Neural cell (in vitro differentiated cells): ENCODE results near the gene SMYD5. TPM values are rescaled to one million over a fixed set of nuclear protein-coding genes. Genes with fewer than 3 reads are reported as not detected.

Experiments used
- H2AFZ ChIP-seq: fragments of 200-600, 300-800 bp; sonication (generic), shearing (Covaris generic); 2 replicates; pipeline ENCODE4 v1.6.0; 2014; ENCODE audit warnings: low read depth, mild to moderate bottlenecking, antibody characterized with exemption, low read length, moderate library complexity
- H3F3A ChIP-seq: fragments of 200-600 bp; shearing (Covaris generic); 2 replicates; pipeline ENCODE4 v1.6.1; 2016; ENCODE audit warnings: mild to moderate bottlenecking, moderate library complexity, mixed read lengths, antibody characterized with exemption, low read length; ENCODE audit not compliant: insufficient read depth, poor library complexity, severe bottlenecking
- H3K27ac ChIP-seq: fragments of 200-600, 300-800 bp; sonication (generic), shearing (Covaris generic); 2 replicates; pipeline ENCODE4 v1.5.1; 2014; ENCODE audit warnings: mild to moderate bottlenecking, low read length, moderate library complexity
- H3K27me3 ChIP-seq: fragments of 300-800, 200-600 bp; sonication (generic), shearing (Covaris generic); 2 replicates; pipeline ENCODE4 v1.6.0; 2014; ENCODE audit warnings: mild to moderate bottlenecking, low read depth, low read length, moderate library complexity; ENCODE audit not compliant: insufficient read depth
- H3K36me3 ChIP-seq: fragments of 300-800, 200-600 bp; sonication (generic), shearing (Covaris generic); 2 replicates; pipeline ENCODE4 v1.5.1; 2014; ENCODE audit warnings: mild to moderate bottlenecking, antibody characterized with exemption, low read length, moderate library complexity; ENCODE audit not compliant: insufficient read depth
- H3K4me2 ChIP-seq: fragments of 300-800, 200-600 bp; sonication (generic), shearing (Covaris generic); 2 replicates; pipeline ENCODE4 v1.6.0; 2014; ENCODE audit warnings: mild to moderate bottlenecking, low read length
- H3K4me3 ChIP-seq: fragments of 300-800, 200-600 bp; sonication (generic), shearing (Covaris generic); 2 replicates; pipeline ENCODE4 v1.5.1; 2014; ENCODE audit warnings: mild to moderate bottlenecking, low read length, moderate library complexity
- H3K79me2 ChIP-seq: fragments of 200-600 bp; shearing (Covaris generic); replicated peaks from 2 replicates; pipeline ENCODE4 v1.6.0; 2014; ENCODE audit warnings: mild to moderate bottlenecking, low read length, moderate library complexity; ENCODE audit not compliant: insufficient read depth
- H3K9ac ChIP-seq: fragments of 300-800, 200-600 bp; sonication (generic), shearing (Covaris generic); 2 replicates; pipeline ENCODE4 v1.6.1; 2016; ENCODE audit warnings: mild to moderate bottlenecking, low read length, mixed read lengths
- H3K9me2 ChIP-seq: fragments of 200-600 bp; shearing (Covaris generic); 2 replicates; pipeline ENCODE4 v1.6.1; 2016; ENCODE audit warnings: mild to moderate bottlenecking, low read length, mixed read lengths; ENCODE audit not compliant: insufficient read depth
- H3K9me3 ChIP-seq: fragments of 200-600, 300-800 bp; sonication (generic), shearing (Covaris generic); 2 replicates; pipeline ENCODE4 v1.6.1; 2016; ENCODE audit warnings: mild to moderate bottlenecking, mixed run types, low read length, moderate library complexity, mixed read lengths
- H4K20me1 ChIP-seq: fragments of 200-600 bp; shearing (Covaris generic); 2 replicates; pipeline ENCODE4 v1.6.1; 2016; ENCODE audit warnings: mild to moderate bottlenecking, mixed run types; ENCODE audit not compliant: insufficient read depth
- EP300 ChIP-seq: fragments of 450-650 bp; conservative IDR thresholded peaks from 2 replicates; pipeline ENCODE4 v1.6.1; 2014; ENCODE audit warnings: antibody characterized with exemption, mild to moderate bottlenecking, moderate library complexity; ENCODE audit not compliant: poor library complexity, severe bottlenecking
- EZH2 ChIP-seq: fragments of 200-600, 300-800 bp; shearing (Covaris generic), sonication (generic); IDR thresholded peaks from 2 replicates; pipeline ENCODE4 v1.6.1; 2014; ENCODE audit warnings: antibody characterized with exemption, low read length, borderline replicate concordance, mild to moderate bottlenecking; ENCODE audit not compliant: insufficient read depth, poor library complexity, severe bottlenecking
- MXI1 ChIP-seq: fragments of 450-650 bp; conservative IDR thresholded peaks from 2 replicates; pipeline ENCODE4 v1.6.1; 2014; ENCODE audit warnings: antibody characterized with exemption, mild to moderate bottlenecking; ENCODE audit not compliant: poor library complexity, severe bottlenecking
- POLR2AphosphoS5 ChIP-seq: IDR thresholded peaks from 2 replicates; pipeline ENCODE4 v1.6.1; 2012
- RAD21 ChIP-seq: fragments of 450-650 bp; conservative IDR thresholded peaks from 2 replicates; pipeline ENCODE4 v1.6.1; 2014; ENCODE audit warnings: antibody characterized with exemption, mild to moderate bottlenecking, moderate library complexity
- SMC3 ChIP-seq: fragments of 450-650 bp; conservative IDR thresholded peaks from 2 replicates; pipeline ENCODE4 v1.6.1; 2014; ENCODE audit warnings: antibody characterized with exemption, mild to moderate bottlenecking, moderate library complexity; ENCODE audit not compliant: poor library complexity
- TAF1 ChIP-seq: IDR thresholded peaks from 2 replicates; pipeline ENCODE4 v1.6.1; 2012; ENCODE audit warnings: low read depth
- polyA plus RNA-seq: library from polyadenylated mRNA; depleted of rRNA; stranded (reverse); fragments of >200 nt; gene quantifications from 2 replicates; pipeline ENCODE4 v1.2.3, GENCODE V29; 2014
- TF ChIP-seq, protein P1 (sequence below): fragments of 450-650 bp; IDR thresholded peaks from 2 replicates; pipeline ENCODE4 v1.5.1; 2014; ENCODE audit warnings: antibody characterized with exemption, mild to moderate bottlenecking, moderate library complexity; ENCODE audit not compliant: poor library complexity, severe bottlenecking
- TF ChIP-seq, protein P2 (sequence below): IDR thresholded peaks from 2 replicates; pipeline ENCODE4 v1.6.1; 2012; ENCODE audit warnings: borderline replicate concordance

SMYD5 gene
- polyA plus RNA-seq, 1 donor from 2014 or later, result 15.5 TPM

DNA sequence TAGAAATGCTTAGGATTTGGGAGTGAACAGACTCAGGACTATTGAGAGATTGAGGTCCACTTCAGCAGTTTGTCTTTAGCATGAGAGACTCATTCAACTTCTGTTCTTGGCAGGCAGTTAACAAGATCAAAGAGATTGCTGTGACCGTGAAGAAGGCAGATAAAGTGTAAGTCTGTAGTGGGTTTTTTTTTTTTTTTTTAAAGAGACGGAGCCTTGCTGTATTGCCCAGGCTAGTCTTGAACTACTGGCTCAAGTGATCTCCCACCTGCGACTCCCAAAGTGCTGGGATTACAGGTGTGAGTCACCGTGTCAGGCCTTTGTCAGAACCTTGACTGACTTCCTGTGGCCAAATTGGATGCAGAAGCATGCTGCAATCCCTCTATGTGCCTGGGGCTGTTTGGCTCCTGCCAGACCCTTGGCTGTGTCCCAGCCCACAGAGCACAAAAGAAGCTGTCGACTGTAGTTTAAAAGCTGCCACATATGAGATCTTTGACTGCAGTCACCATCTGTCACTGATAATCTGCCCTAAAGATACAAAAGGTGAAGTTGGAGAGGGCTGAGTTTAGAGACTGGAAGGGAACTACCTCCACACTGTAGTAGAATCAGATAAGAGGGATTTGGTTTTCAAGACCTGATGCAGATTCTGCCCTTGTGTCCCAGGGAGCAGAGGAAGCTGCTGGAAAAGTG lies 30.0 kb downstream of the SMYD5 start:
- Histone ChIP-seq H3K36me3 (no peaks in the 10 kb centered on the region), H3K4me2 (no peak overlapping the region), H3K4me3 (no peak overlapping the region), H2AFZ (no peak overlapping the region), H3K9ac (no peak overlapping the region), H3K27ac (no peak overlapping the region), H3F3A (no peaks in the 10 kb centered on the region), H4K20me1 (no peaks in the 10 kb centered on the region), H3K9me2 (no peaks in the 10 kb centered on the region), H3K27me3 (no peaks in the 10 kb centered on the region), H3K79me2 (peaks cover 21% of the 10 kb centered on the region), H3K9me3 (no peaks in the 10 kb centered on the region)
- no peak for TF ChIP-seq TAF1
- TF ChIP-seq, protein P1, sequence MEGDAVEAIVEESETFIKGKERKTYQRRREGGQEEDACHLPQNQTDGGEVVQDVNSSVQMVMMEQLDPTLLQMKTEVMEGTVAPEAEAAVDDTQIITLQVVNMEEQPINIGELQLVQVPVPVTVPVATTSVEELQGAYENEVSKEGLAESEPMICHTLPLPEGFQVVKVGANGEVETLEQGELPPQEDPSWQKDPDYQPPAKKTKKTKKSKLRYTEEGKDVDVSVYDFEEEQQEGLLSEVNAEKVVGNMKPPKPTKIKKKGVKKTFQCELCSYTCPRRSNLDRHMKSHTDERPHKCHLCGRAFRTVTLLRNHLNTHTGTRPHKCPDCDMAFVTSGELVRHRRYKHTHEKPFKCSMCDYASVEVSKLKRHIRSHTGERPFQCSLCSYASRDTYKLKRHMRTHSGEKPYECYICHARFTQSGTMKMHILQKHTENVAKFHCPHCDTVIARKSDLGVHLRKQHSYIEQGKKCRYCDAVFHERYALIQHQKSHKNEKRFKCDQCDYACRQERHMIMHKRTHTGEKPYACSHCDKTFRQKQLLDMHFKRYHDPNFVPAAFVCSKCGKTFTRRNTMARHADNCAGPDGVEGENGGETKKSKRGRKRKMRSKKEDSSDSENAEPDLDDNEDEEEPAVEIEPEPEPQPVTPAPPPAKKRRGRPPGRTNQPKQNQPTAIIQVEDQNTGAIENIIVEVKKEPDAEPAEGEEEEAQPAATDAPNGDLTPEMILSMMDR, result no peak
- TF ChIP-seq EP300, result no peak
- TF ChIP-seq, protein P2, sequence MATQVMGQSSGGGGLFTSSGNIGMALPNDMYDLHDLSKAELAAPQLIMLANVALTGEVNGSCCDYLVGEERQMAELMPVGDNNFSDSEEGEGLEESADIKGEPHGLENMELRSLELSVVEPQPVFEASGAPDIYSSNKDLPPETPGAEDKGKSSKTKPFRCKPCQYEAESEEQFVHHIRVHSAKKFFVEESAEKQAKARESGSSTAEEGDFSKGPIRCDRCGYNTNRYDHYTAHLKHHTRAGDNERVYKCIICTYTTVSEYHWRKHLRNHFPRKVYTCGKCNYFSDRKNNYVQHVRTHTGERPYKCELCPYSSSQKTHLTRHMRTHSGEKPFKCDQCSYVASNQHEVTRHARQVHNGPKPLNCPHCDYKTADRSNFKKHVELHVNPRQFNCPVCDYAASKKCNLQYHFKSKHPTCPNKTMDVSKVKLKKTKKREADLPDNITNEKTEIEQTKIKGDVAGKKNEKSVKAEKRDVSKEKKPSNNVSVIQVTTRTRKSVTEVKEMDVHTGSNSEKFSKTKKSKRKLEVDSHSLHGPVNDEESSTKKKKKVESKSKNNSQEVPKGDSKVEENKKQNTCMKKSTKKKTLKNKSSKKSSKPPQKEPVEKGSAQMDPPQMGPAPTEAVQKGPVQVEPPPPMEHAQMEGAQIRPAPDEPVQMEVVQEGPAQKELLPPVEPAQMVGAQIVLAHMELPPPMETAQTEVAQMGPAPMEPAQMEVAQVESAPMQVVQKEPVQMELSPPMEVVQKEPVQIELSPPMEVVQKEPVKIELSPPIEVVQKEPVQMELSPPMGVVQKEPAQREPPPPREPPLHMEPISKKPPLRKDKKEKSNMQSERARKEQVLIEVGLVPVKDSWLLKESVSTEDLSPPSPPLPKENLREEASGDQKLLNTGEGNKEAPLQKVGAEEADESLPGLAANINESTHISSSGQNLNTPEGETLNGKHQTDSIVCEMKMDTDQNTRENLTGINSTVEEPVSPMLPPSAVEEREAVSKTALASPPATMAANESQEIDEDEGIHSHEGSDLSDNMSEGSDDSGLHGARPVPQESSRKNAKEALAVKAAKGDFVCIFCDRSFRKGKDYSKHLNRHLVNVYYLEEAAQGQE, result no peak
- TF ChIP-seq POLR2AphosphoS5, result no peak
- TF ChIP-seq EZH2, result no peak
- TF ChIP-seq SMC3, result no peak
- no peak for TF ChIP-seq MXI1
- no peak for TF ChIP-seq RAD21

GRCh38 chr2:73244580-73244979 lies 30.5 kb downstream of the SMYD5 start:
- no peaks in the 10 kb centered on the region for H3K9me3 ChIP-seq
- no peak overlapping the region for H3K9ac ChIP-seq
- H3K36me3 ChIP-seq, result no peaks in the 10 kb centered on the region
- no peak for TF ChIP-seq MXI1
- no peak for TF ChIP-seq POLR2AphosphoS5
- no peak for TF ChIP-seq TAF1
- TF ChIP-seq, protein P1, result no peak
- no peak for TF ChIP-seq EZH2
- no peak for TF ChIP-seq RAD21
- TF ChIP-seq EP300, result no peak
- no peak for TF ChIP-seq SMC3
- TF ChIP-seq, protein P2, result no peak
- no peak overlapping the region for H3K27ac ChIP-seq
- H3K9me2 ChIP-seq, result no peaks in the 10 kb centered on the region
- no peak overlapping the region for H3K4me3 ChIP-seq
- H3K4me2 ChIP-seq, result no peak overlapping the region
- H3K79me2 ChIP-seq, result peaks cover 17% of the 10 kb centered on the region
- no peak overlapping the region for H2AFZ ChIP-seq
- no peaks in the 10 kb centered on the region for H3F3A ChIP-seq
- H3K27me3 ChIP-seq, result no peaks in the 10 kb centered on the region
- no peaks in the 10 kb centered on the region for H4K20me1 ChIP-seq
